HepG2 (cell line): Measurements from ENCODE around the gene LRIT1. TPM values are rescaled to one million over a fixed set of nuclear protein-coding genes. Genes with fewer than 3 reads are reported as not detected.

Experiments used
- ATAC-seq: fragments of 200-7000 bp; cut with Tn5 transposase; 3 replicates; pipeline ENCODE4 v1.9.1; 2020; ENCODE audit warnings: mild to moderate bottlenecking, moderate library complexity
- BruUV-seq: library from RNA; stranded (reverse); fragments of 400-500 nt; replicated peaks from 2 replicates; lab custom pipeline; 2021; lab: Mats Ljungman, UMichigan
- CTCF ChIA-PET: fragments of 300-600 bp; formaldehyde crosslinking; extraction: SDS; loops from one replicate; lab custom pipeline; 2021; ENCODE audit warnings: low total read pairs, inconsistent platforms, low intra/inter-chr PET ratio; lab: Yijun Ruan, JAX
- POLR2A ChIA-PET: fragments of 350-600 bp; sonication (Branson Sonifier 250); formaldehyde crosslinking; loops from one replicate; lab custom pipeline; 2020; ENCODE audit warnings: antibody characterized with exemption, inconsistent platforms; lab: Yijun Ruan, JAX
- DNase-seq: peaks from one replicate; pipeline ENCODE4 v3.0.0-alpha.2; 2015; ENCODE audit warnings: low spot score
- FAIRE-seq: peaks from 3 replicates; lab custom pipeline; 2011; peaks lifted over from hg19 to GRCh38; lab: Jason Lieb, UNC
- H2AFZ ChIP-seq: one replicate; pipeline ENCODE4 v1.6.1; 2011; ENCODE audit warnings: low read length, inconsistent platforms
- H3K27ac ChIP-seq: fragments of 300-600 bp; 3 replicates; pipeline ENCODE4 v1.8.0; 2011; ENCODE audit warnings: mixed run types, mild to moderate bottlenecking, mixed read lengths, low read length, inconsistent platforms; ENCODE audit not compliant: insufficient read depth; ENCODE audit errors: extremely low read length
- H3K27me3 ChIP-seq, 2 experiments: fragments of 200-600 bp in 1 of 2; 2 replicates in 1 of 2; 3 replicates in 1 of 2; pipeline versions ENCODE4 v1.6.0 to v1.8.0; 2011; ENCODE audit warnings: low read length in 2 of 2, mild to moderate bottlenecking in 2 of 2, moderate library complexity in 2 of 2, inconsistent platforms in 1 of 2; ENCODE audit not compliant: insufficient read depth in 2 of 2, control insufficient read depth in 1 of 2
- H3K36me3 ChIP-seq, 2 experiments: fragments of 200-600 bp in 1 of 2; replicated peaks in 1 of 2; 2 replicates in 1 of 2; 3 replicates in 1 of 2; pipeline versions ENCODE4 v1.5.1 to v1.8.0; 2011; ENCODE audit warnings: low read length in 2 of 2, inconsistent platforms in 1 of 2; ENCODE audit not compliant: insufficient read depth in 2 of 2, control insufficient read depth in 1 of 2
- H3K4me1 ChIP-seq: 2 replicates; pipeline ENCODE4 v1.5.1; 2012; ENCODE audit warnings: low read length, inconsistent platforms; ENCODE audit not compliant: insufficient read depth
- H3K4me2 ChIP-seq: 2 replicates; pipeline ENCODE4 v1.6.0; 2011; ENCODE audit warnings: low read depth, low read length, inconsistent platforms
- H3K4me3 ChIP-seq, 3 experiments: fragments of 200-600 bp in 1 of 3; sonication (generic), shearing (Covaris generic) in 1 of 3; replicated peaks in 1 of 3; 2 replicates each; pipeline ENCODE4 v1.5.1; 2011 to 2016; ENCODE audit warnings: low read length in 3 of 3, inconsistent platforms in 2 of 3, low read depth in 2 of 3, mild to moderate bottlenecking in 2 of 3, control low read depth in 1 of 3, mixed read lengths in 1 of 3; ENCODE audit not compliant: insufficient read depth in 1 of 3
- H3K79me2 ChIP-seq: one replicate; pipeline ENCODE4 v1.6.1; 2011; ENCODE audit warnings: low read length, inconsistent platforms; ENCODE audit not compliant: insufficient read depth
- H3K9ac ChIP-seq: 2 replicates; pipeline ENCODE4 v1.6.0; 2011; ENCODE audit warnings: mild to moderate bottlenecking, low read depth, low read length, inconsistent platforms; ENCODE audit not compliant: insufficient read depth
- H3K9me3 ChIP-seq: 2 replicates; pipeline ENCODE4 v1.5.1; 2012; ENCODE audit warnings: mild to moderate bottlenecking, low read length
- H4K20me1 ChIP-seq: 2 replicates; pipeline ENCODE4 v1.6.0; 2011; ENCODE audit warnings: inconsistent platforms, mild to moderate bottlenecking, low read length, moderate library complexity; ENCODE audit not compliant: insufficient read depth
- FOXA1 ChIP-seq, 2 experiments: fragments of 450-650 bp in 1 of 2; sonication (generic) in 1 of 2; formaldehyde crosslinking in 1 of 2; IDR thresholded peaks; 2 replicates each; pipeline versions ENCODE4 v1.4.0 to v1.6.1; 2016 to 2020; ENCODE audit warnings: missing genetic modification reagents in 1 of 2
- FOXA3 ChIP-seq: IDR thresholded peaks from 2 replicates; pipeline ENCODE4 v1.6.1; 2016; ENCODE audit warnings: missing genetic modification reagents, missing compliant biosample characterization
- ISL2 ChIP-seq: sonication (generic); formaldehyde crosslinking; IDR thresholded peaks from 2 replicates; pipeline ENCODE4 v1.5.0; 2020; ENCODE audit warnings: missing genetic modification reagents
- KDM2A ChIP-seq: sonication (generic); formaldehyde crosslinking; IDR thresholded peaks from 2 replicates; pipeline ENCODE4 v1.4.0; 2020; ENCODE audit warnings: low read depth, missing genetic modification reagents, borderline replicate concordance
- NR3C1 ChIP-seq: sonication (generic); formaldehyde crosslinking; IDR thresholded peaks from 2 replicates; pipeline ENCODE4 v1.4.0; 2020; ENCODE audit warnings: missing genetic modification reagents
- RAD21 ChIP-seq: fragments of 450-650 bp; formaldehyde crosslinking; IDR thresholded peaks from 2 replicates; pipeline ENCODE4 v1.5.0; 2020; ENCODE audit warnings: mild to moderate bottlenecking
- REPIN1 ChIP-seq: sonication (generic); formaldehyde crosslinking; IDR thresholded peaks from 2 replicates; pipeline ENCODE4 v1.8.0; 2022; ENCODE audit warnings: missing genetic modification reagents, low read depth, mild to moderate bottlenecking, borderline replicate concordance
- SMC3 ChIP-seq: IDR thresholded peaks from 2 replicates; pipeline ENCODE4 v1.6.1; 2011; ENCODE audit warnings: low read length, improper control_type of control experiment
- SMYD3 ChIP-seq: sonication (generic); formaldehyde crosslinking; IDR thresholded peaks from 2 replicates; pipeline ENCODE4 v1.8.1; 2023; ENCODE audit warnings: mild to moderate bottlenecking, missing genetic modification reagents
- SNAPC2 ChIP-seq: sonication (generic); formaldehyde crosslinking; IDR thresholded peaks from 2 replicates; pipeline ENCODE4 v1.8.1; 2022; ENCODE audit warnings: mild to moderate bottlenecking, missing genetic modification reagents
- STAG1 ChIP-seq: sonication (generic); formaldehyde crosslinking; IDR thresholded peaks from 2 replicates; pipeline ENCODE4 v1.4.0; 2020; ENCODE audit warnings: missing genetic modification reagents
- TARDBP ChIP-seq: sonication (generic); formaldehyde crosslinking; IDR thresholded peaks from 2 replicates; pipeline ENCODE4 v1.8.0; 2022; ENCODE audit warnings: mild to moderate bottlenecking, missing genetic modification reagents
- TEAD3 ChIP-seq: optimal IDR thresholded peaks from 2 replicates; pipeline ENCODE3; 2016; ENCODE audit warnings: borderline replicate concordance
- THRA ChIP-seq: sonication (generic); formaldehyde crosslinking; IDR thresholded peaks from 2 replicates; pipeline ENCODE4 v1.4.0; 2020; ENCODE audit warnings: missing genetic modification reagents, borderline replicate concordance
- XRCC5 ChIP-seq: fragments of 200-400 bp; formaldehyde crosslinking; optimal IDR thresholded peaks from 2 replicates; pipeline ENCODE3; 2017; ENCODE audit warnings: mild to moderate bottlenecking, low read length
- ZMAT3 ChIP-seq: sonication (generic); formaldehyde crosslinking; conservative IDR thresholded peaks from 2 replicates; pipeline ENCODE4 v1.7.0; 2021; ENCODE audit warnings: missing genetic modification reagents
- WGBS: methylation state at CpG from one replicate; pipeline ENCODE4 v1.1.6; 2017; ENCODE audit warnings: low lambda C conversion rate; 5-methylcytosine and 5-hydroxymethylcytosine counted together
- in situ Hi-C: cut with HindIII; loops from 2 replicates; pipeline ENCODE4 v1.10.0; 2017; ENCODE audit warnings: low pct_unique_long_range_greater_than_20kb; ENCODE audit not compliant: extremely low pct_ligation_motif_present
- intact Hi-C: fragments of 100-400 bp; cut with micrococcal nuclease; formaldehyde crosslinking; loops from one replicate; pipeline ENCODE4 v1.10.0; 2022; ENCODE audit not compliant: unreplicated experiment
- polyA plus RNA-seq, 8 experiments: library from polyadenylated mRNA; depleted of rRNA in 3 of 8; stranded (reverse) in 7 of 8; unstranded in 1 of 8; fragments of >200 nt; fragmentation: Illumina TruSeq in 4 of 8; extraction: Trizol in 4 of 8; gene quantifications; 2 replicates each; pipeline versions ENCODE4 v1.2.1 to v1.2.3, GENCODE V29; 2011 to 2016; ENCODE audit warnings: low read depth in 4 of 8, missing spikeins in 1 of 8, mixed read lengths in 1 of 8; ENCODE audit not compliant: insufficient read depth in 1 of 8
- total RNA-seq, 5 experiments: library from RNA; depleted of rRNA; stranded (reverse); fragments of >200 nt; fragmentation: Illumina TruSeq; extraction: Trizol; gene quantifications; 2 replicates each; pipeline ENCODE4 v1.2.3, GENCODE V29; 2016; ENCODE audit warnings: low read depth in 1 of 5
- TF ChIP-seq, protein P1 (sequence below): IDR thresholded peaks from 2 replicates; pipeline ENCODE4 v1.4.0; 2020; ENCODE audit warnings: mild to moderate bottlenecking, missing genetic modification reagents
- TF ChIP-seq, protein P2 (sequence below): IDR thresholded peaks from 2 replicates; pipeline ENCODE4 v1.6.1; 2016; ENCODE audit warnings: missing compliant biosample characterization, missing genetic modification reagents, borderline replicate concordance

The LRIT1 gene
- total and polyA plus RNA-seq, 2 of the 13 experiments (the other 11 are each of a cell fraction or from before 2014, with no cell fraction given): not detected

GRCh38 chr10:84264611-84265141 lies 23.3 kb upstream of the LRIT1 start:
- Histone ChIP-seq H3K36me3 (no peaks in the 10 kb centered on the region), H2AFZ (no peak overlapping the region), H3K4me3 (no peak overlapping the region), H4K20me1 (no peaks in the 10 kb centered on the region), H3K79me2 (no peaks in the 10 kb centered on the region), H3K4me2 (peak overlapping the region; percentile 16; the same call in 1 of the 2 replicates), H3K9ac (no peak overlapping the region), H3K9me3 (no peaks in the 10 kb centered on the region), H3K4me1 (peaks cover 5% of the 10 kb centered on the region; the same call in 1 of the 2 replicates), H3K27me3 (peaks cover 3 to 24% of the 10 kb centered on the region in 2 experiments; a peak in 3 of 5 replicates), H3K27ac (no peak overlapping the region)
- in situ Hi-C loops: loop anchor here (5.0 to 10.0 kb wide), 2 partner anchors 100 to 278 kb away; no protein-coding TSS in a partner anchor
- DNase-seq (peak; percentile 41), ATAC-seq (peak; percentile 97), FAIRE-seq (peak; percentile 81)
- ChIA-PET POLR2A (no interaction called here), CTCF (interaction anchor here (0.7 to 1.7 kb wide), 3 partner anchors 273 to 451 kb away, joined by 3 to 10 read pairs (median 4); no protein-coding TSS in a partner anchor)
- WGBS: 2% methylated on average over 8 of the region's 11 CpGs
- BruUV-seq: no TSS peak
- intact Hi-C loops: loop anchor here (1.0 to 2.0 kb wide), 2 partner anchors 110 to 273 kb away; no protein-coding TSS in a partner anchor
- TF ChIP-seq SNAPC2 (CRISPR knock-in tag) (peak; percentile 41; the same call in 1 of the 2 replicates), XRCC5 (peak; percentile 42), SMC3 (peak; percentile 75), TARDBP (CRISPR knock-in tag) (0 out of 2 replicates have a peak, but pooled peaks have one; percentile 51), RAD21 (CRISPR knock-in tag) (peak; percentile 78), SMYD3 (CRISPR knock-in tag) (0 out of 2 replicates have a peak, but pooled peaks have one; percentile 21), FOXA1 (IDR thresholded peaks at IDR 0.05) (no peak), FOXA1 (CRISPR knock-in tag; IDR thresholded peaks at IDR 0.05) (0 out of 2 replicates have a peak, but pooled peaks have one; percentile 8), NR3C1 (CRISPR knock-in tag) (no peak), FOXA3 (CRISPR knock-in tag) (0 out of 2 replicates have a peak, but pooled peaks have one; percentile 21), ZMAT3 (no peak), REPIN1 (CRISPR knock-in tag) (peak; percentile 46; the same call in 1 of the 2 replicates), THRA (CRISPR knock-in tag) (0 out of 2 replicates have a peak, but pooled peaks have one; percentile 13), TEAD3 (CRISPR knock-in tag) (peak; percentile 42), KDM2A (CRISPR knock-in tag) (peak; percentile 37; the same call in 1 of the 2 replicates), STAG1 (peak; percentile 91), ISL2 (no peak)
- TF ChIP-seq, protein P1, sequence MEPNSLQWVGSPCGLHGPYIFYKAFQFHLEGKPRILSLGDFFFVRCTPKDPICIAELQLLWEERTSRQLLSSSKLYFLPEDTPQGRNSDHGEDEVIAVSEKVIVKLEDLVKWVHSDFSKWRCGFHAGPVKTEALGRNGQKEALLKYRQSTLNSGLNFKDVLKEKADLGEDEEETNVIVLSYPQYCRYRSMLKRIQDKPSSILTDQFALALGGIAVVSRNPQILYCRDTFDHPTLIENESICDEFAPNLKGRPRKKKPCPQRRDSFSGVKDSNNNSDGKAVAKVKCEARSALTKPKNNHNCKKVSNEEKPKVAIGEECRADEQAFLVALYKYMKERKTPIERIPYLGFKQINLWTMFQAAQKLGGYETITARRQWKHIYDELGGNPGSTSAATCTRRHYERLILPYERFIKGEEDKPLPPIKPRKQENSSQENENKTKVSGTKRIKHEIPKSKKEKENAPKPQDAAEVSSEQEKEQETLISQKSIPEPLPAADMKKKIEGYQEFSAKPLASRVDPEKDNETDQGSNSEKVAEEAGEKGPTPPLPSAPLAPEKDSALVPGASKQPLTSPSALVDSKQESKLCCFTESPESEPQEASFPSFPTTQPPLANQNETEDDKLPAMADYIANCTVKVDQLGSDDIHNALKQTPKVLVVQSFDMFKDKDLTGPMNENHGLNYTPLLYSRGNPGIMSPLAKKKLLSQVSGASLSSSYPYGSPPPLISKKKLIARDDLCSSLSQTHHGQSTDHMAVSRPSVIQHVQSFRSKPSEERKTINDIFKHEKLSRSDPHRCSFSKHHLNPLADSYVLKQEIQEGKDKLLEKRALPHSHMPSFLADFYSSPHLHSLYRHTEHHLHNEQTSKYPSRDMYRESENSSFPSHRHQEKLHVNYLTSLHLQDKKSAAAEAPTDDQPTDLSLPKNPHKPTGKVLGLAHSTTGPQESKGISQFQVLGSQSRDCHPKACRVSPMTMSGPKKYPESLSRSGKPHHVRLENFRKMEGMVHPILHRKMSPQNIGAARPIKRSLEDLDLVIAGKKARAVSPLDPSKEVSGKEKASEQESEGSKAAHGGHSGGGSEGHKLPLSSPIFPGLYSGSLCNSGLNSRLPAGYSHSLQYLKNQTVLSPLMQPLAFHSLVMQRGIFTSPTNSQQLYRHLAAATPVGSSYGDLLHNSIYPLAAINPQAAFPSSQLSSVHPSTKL: 0 out of 2 replicates have a peak, but pooled peaks have one; percentile 32
- TF ChIP-seq, protein P2, sequence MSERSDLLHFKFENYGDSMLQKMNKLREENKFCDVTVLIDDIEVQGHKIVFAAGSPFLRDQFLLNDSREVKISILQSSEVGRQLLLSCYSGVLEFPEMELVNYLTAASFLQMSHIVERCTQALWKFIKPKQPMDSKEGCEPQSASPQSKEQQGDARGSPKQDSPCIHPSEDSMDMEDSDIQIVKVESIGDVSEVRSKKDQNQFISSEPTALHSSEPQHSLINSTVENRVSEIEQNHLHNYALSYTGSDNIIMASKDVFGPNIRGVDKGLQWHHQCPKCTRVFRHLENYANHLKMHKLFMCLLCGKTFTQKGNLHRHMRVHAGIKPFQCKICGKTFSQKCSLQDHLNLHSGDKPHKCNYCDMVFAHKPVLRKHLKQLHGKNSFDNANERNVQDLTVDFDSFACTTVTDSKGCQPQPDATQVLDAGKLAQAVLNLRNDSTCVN (CRISPR knock-in tag): peak; percentile 45; the same call in 1 of the 2 replicates
